Activated CD8-positive, alpha-beta T cell treated with anti-CD3 and anti-CD28 coated beads for 36 hours (primary cell): ENCODE measurements around the gene SMOC1. TPM values are rescaled to one million over a fixed set of nuclear protein-coding genes. Genes with fewer than 3 reads are reported as not detected.

Experiments used
- ATAC-seq: fragments of 200-7000 bp; cut with Tn5 transposase; one replicate; pipeline ENCODE4 v1.10.0; 2021; ENCODE audit warnings: mild to moderate bottlenecking, moderate library complexity
- CTCF ChIA-PET: fragments of 350-600 bp; sonication (Branson Sonifier 250); formaldehyde crosslinking; loops from one replicate; lab custom pipeline; 2021; ENCODE audit warnings: antibody characterized with exemption; lab: Charles Lee
- POLR2A ChIA-PET: fragments of 350-600 bp; sonication (Branson Sonifier 250); formaldehyde crosslinking; loops from one replicate; lab custom pipeline; 2021; ENCODE audit warnings: antibody characterized with exemption; lab: Charles Lee
- DNase-seq: peaks from one replicate; pipeline ENCODE4 v3.0.0-alpha.2; 2020
- H3K27ac Mint-ChIP-seq: one replicate; pipeline ENCODE4 v1.8.0; 2021; ENCODE audit warnings: mild to moderate bottlenecking, mixed read lengths
- H3K27me3 Mint-ChIP-seq: one replicate; pipeline ENCODE4 v1.8.0; 2021; ENCODE audit warnings: mixed read lengths
- H3K36me3 Mint-ChIP-seq: one replicate; pipeline ENCODE4 v1.8.0; 2021; ENCODE audit warnings: low read depth, mixed read lengths
- H3K4me1 Mint-ChIP-seq: one replicate; pipeline ENCODE4 v1.8.0; 2021; ENCODE audit warnings: low read depth, mixed read lengths
- H3K4me3 Mint-ChIP-seq: one replicate; pipeline ENCODE4 v1.8.0; 2021; ENCODE audit warnings: mild to moderate bottlenecking, moderate library complexity, mixed read lengths
- H3K9me3 Mint-ChIP-seq: one replicate; pipeline ENCODE4 v1.8.0; 2021; ENCODE audit warnings: mixed read lengths
- intact Hi-C: fragments of 100-400 bp; cut with micrococcal nuclease; formaldehyde crosslinking; loops from one replicate; pipeline ENCODE4 v1.10.0; 2022
- total RNA-seq, 2 experiments: library from RNA; stranded (reverse); gene quantifications; one replicate each; pipeline ENCODE4 v1.2.3, GENCODE V29; 2021
- TF ChIP-seq, protein P1 (sequence below): fragments of 200-600 bp; IDR thresholded peaks from one replicate; pipeline ENCODE4 v1.8.0; 2022; ENCODE audit warnings: antibody characterized with exemption, mild to moderate bottlenecking

Gene SMOC1
- total RNA-seq, 2 experiments from 2014 or later, result not detected

DNA sequence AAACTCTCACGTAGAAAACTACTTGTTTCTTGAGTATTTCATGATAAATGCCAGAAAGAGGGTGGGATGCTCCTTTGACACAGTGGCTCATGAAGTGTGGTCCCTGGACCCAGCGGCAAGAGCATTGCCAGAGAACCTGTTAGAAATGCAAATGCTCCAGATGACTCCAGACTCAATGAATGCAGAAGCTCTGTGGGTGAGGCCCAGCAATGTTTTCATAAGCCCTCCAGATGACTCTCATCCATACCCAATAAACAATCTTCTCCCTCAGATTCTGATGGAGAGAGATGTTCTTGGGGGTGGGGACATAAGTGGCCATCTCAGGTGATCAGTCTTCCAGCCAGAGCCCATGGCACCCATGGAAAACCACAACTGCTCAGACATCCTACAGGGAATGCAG is 88.9 kb downstream of the SMOC1 start:
- Mint-ChIP-seq H3K27me3 (peaks cover 6% of the 10 kb centered on the region), H3K36me3 (no peaks in the 10 kb centered on the region), H3K4me3 (no peak overlapping the region), H3K9me3 (no peaks in the 10 kb centered on the region), H3K4me1 (no peaks in the 10 kb centered on the region), H3K27ac (no peak overlapping the region)
- ATAC-seq (no peak), DNase-seq (no peak)
- TF ChIP-seq, protein P1, sequence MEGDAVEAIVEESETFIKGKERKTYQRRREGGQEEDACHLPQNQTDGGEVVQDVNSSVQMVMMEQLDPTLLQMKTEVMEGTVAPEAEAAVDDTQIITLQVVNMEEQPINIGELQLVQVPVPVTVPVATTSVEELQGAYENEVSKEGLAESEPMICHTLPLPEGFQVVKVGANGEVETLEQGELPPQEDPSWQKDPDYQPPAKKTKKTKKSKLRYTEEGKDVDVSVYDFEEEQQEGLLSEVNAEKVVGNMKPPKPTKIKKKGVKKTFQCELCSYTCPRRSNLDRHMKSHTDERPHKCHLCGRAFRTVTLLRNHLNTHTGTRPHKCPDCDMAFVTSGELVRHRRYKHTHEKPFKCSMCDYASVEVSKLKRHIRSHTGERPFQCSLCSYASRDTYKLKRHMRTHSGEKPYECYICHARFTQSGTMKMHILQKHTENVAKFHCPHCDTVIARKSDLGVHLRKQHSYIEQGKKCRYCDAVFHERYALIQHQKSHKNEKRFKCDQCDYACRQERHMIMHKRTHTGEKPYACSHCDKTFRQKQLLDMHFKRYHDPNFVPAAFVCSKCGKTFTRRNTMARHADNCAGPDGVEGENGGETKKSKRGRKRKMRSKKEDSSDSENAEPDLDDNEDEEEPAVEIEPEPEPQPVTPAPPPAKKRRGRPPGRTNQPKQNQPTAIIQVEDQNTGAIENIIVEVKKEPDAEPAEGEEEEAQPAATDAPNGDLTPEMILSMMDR, result no peak
- ChIA-PET CTCF (no interaction called here), POLR2A (no interaction called here)
- intact Hi-C loops, result no loop called here

DNA sequence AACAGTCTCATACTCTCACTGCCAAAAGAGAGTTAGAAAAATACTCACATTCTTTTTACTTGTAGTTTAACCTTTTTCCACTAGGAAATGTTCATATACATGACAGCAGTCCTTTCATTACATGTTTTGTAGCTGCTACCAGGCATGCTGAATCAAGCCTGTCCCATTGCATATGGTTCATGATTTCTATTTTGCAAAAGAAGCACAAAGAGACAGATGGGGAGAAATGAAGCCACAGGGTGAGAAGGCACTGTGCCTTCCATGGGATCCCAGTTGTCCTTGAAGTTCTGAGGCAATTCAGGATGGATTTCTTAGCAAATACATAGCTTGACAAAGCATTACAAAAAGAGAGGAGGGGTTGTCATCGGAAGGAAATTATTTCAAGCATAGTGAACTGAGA is 89.5 kb downstream of the SMOC1 start:
- Mint-ChIP-seq H3K27me3 (peaks cover 7% of the 10 kb centered on the region), H3K36me3 (no peaks in the 10 kb centered on the region), H3K4me1 (no peaks in the 10 kb centered on the region), H3K27ac (no peak overlapping the region), H3K4me3 (no peak overlapping the region), H3K9me3 (no peaks in the 10 kb centered on the region)
- ChIA-PET CTCF (no interaction called here), POLR2A (no interaction called here)
- TF ChIP-seq, protein P1, result no peak
- ATAC-seq (no peak), DNase-seq (no peak)
- intact Hi-C loops, result no loop called here

DNA sequence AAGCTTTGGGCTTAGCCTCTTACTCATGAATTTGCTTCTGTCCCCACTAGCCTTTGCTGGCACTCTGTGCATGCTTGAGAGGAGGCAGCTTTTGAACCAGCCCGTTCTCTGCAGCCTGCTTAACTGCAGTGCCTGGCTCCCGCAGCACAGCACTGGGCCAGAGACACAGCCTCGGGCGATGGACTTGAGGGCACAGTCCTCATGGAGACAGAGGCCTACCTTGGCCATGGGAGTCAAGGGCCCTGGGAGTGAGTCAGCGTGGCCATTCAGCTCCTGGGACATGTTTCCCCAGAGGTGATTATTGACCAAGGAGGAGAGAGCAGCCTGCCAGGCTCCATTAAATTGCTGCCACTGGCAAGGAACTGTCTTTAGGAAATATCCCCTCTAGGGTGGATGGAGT is 93.5 kb downstream of the SMOC1 start:
- Mint-ChIP-seq H3K27me3 (peaks cover 16% of the 10 kb centered on the region), H3K36me3 (no peaks in the 10 kb centered on the region), H3K4me1 (no peaks in the 10 kb centered on the region), H3K9me3 (no peaks in the 10 kb centered on the region), H3K27ac (no peak overlapping the region), H3K4me3 (no peak overlapping the region)
- ChIA-PET POLR2A (no interaction called here), CTCF (interaction anchor here (0.6 to 1.1 kb wide), 3 partner anchors 55 to 469 kb away, joined by 3 to 4 read pairs (median 3); no protein-coding TSS in a partner anchor)
- intact Hi-C loops, result no loop called here
- TF ChIP-seq, protein P1, result no peak
- ATAC-seq (no peak), DNase-seq (no peak)

DNA sequence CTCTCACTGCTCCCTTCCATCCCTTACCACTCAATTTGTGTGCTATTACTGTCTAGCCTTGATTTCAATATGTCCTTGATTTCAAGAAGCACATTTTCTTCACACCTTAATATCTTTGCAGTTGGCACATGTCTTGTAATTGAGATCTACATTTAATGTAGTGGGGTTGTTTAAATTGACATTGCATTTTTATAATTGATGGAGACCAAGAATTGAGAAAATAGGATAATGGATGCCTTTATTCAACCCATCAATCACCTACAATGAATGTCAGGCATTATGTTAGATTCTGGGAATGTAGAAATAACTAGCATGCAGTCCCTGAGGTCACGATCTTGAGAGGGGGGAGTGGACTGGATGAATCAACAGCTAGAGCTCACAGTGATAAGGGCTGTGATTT is 94.6 kb downstream of the SMOC1 start:
- intact Hi-C loops, result no loop called here
- DNase-seq, result no peak
- TF ChIP-seq, protein P1, result no peak
- Mint-ChIP-seq H3K36me3 (no peaks in the 10 kb centered on the region), H3K27me3 (peaks cover 16% of the 10 kb centered on the region), H3K4me1 (no peaks in the 10 kb centered on the region), H3K4me3 (no peak overlapping the region), H3K27ac (no peak overlapping the region), H3K9me3 (no peaks in the 10 kb centered on the region)
- ChIA-PET CTCF (no interaction called here), POLR2A (no interaction called here)
- no peak for ATAC-seq

DNA sequence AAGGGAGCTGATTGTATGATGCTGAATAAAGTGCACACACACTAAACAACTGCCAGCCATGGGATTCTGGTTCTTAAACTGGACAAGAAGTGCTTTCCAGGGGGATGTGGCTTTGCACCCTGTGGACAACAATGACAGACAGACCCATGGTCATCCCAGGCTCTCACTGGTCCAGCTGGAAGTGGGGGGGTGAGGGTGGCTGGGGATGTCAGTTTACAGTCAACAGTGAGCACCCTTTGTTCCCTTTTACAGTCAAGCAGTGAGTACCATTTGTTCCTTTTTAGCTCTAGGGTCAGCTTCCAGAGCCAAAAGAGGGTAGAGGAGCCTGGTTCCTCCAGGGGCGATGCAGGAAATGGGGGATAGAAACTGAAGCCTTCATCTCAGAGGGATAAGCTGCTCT is 100.7 kb downstream of the SMOC1 start:
- intact Hi-C loops, result no loop called here
- Mint-ChIP-seq H3K4me3 (no peak overlapping the region), H3K36me3 (no peaks in the 10 kb centered on the region), H3K27ac (no peak overlapping the region), H3K9me3 (no peaks in the 10 kb centered on the region), H3K4me1 (no peaks in the 10 kb centered on the region), H3K27me3 (peaks cover 20% of the 10 kb centered on the region)
- ChIA-PET CTCF (interaction anchor here (0.7 kb wide), 1 partner anchor 25 kb away, joined by 3 read pairs; no protein-coding TSS in a partner anchor), POLR2A (no interaction called here)
- ATAC-seq (no peak), DNase-seq (no peak)
- TF ChIP-seq, protein P1, result no peak
